Measurements from ENCODE around the gene SPDEF. TPM values are rescaled to one million over a fixed set of nuclear protein-coding genes. Genes with fewer than 3 reads are reported as not detected.

Gene SPDEF
- polyA plus RNA-seq, 1 donor (not counting 4 experiments of a cell fraction or from before 2014, with no cell fraction given): 0.03 TPM

DNA sequence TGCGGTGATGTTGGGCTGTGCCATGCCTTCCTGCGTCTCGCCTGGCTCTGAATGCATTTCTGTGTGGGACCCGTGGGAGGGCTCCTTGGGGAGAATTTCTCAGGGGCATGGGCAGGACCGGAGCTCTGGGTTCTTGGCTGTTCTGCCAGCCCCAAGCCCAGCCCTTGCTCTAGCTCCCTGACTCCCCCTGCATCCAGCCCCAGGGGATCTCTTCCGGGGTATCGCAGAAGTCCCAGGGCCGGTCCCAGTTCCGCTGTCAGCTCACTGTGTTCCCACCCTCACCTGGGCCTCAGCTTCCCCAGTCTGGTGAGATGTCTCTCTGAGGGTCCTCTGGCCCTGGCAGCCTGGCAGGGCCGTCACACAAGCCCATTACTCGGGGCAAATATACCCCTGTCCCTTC is 20.5 kb downstream of the SPDEF start:
- DNase-seq (ENCODE audit: low read depth, low spot score) (no peak), FAIRE-seq (no peak)
- dilution Hi-C loops (cut with MboI; ENCODE audit: extremely low pct_ligation_motif_present, low sequenced_read_pairs): no loop called here
- Histone ChIP-seq H2AFZ (ENCODE audit: control insufficient read depth, low read length) (no peak overlapping the region), H3K4me2 (ENCODE audit: control insufficient read depth, extremely low read depth, insufficient read depth, low read depth, low read length) (no peak overlapping the region), H3K79me2 (ENCODE audit: control insufficient read depth, insufficient read depth, low read length) (no peaks in the 10 kb centered on the region), H3K4me3 (ENCODE audit: control insufficient read depth in 2 of 3, extremely low read depth in 1 of 3, insufficient read depth in 2 of 3, low read depth in 1 of 3, low read length in 3 of 3) (no peak overlapping the region), H3K9ac (ENCODE audit: control insufficient read depth, extremely low read depth, insufficient read depth, low read length) (no peak overlapping the region), H3K27ac (ENCODE audit: control insufficient read depth, insufficient read depth, low read length) (no peak overlapping the region), H3K36me3 (ENCODE audit: control insufficient read depth in 2 of 2, extremely low read depth in 1 of 2, insufficient read depth in 2 of 2, low read length in 2 of 2) (no peaks in the 10 kb centered on the region), H3K9me1 (ENCODE audit: control insufficient read depth, extremely low read depth, insufficient read depth, low read length) (no peaks in the 10 kb centered on the region), H3K27me3 (ENCODE audit: control insufficient read depth, extremely low read depth, insufficient read depth, low read length) (no peaks in the 10 kb centered on the region), H3K4me1 (ENCODE audit: control insufficient read depth, extremely low read depth, insufficient read depth, low read length) (no peaks in the 10 kb centered on the region), H3K9me3 (ENCODE audit: control insufficient read depth, low read depth, low read length) (no peaks in the 10 kb centered on the region), H4K20me1 (ENCODE audit: control insufficient read depth, extremely low read depth, insufficient read depth, low read length) (no peaks in the 10 kb centered on the region)
- TF ChIP-seq EZH2 (IDR thresholded peaks at IDR 0.05; ENCODE audit: low read length): no peak
- TF ChIP-seq, protein P1, sequence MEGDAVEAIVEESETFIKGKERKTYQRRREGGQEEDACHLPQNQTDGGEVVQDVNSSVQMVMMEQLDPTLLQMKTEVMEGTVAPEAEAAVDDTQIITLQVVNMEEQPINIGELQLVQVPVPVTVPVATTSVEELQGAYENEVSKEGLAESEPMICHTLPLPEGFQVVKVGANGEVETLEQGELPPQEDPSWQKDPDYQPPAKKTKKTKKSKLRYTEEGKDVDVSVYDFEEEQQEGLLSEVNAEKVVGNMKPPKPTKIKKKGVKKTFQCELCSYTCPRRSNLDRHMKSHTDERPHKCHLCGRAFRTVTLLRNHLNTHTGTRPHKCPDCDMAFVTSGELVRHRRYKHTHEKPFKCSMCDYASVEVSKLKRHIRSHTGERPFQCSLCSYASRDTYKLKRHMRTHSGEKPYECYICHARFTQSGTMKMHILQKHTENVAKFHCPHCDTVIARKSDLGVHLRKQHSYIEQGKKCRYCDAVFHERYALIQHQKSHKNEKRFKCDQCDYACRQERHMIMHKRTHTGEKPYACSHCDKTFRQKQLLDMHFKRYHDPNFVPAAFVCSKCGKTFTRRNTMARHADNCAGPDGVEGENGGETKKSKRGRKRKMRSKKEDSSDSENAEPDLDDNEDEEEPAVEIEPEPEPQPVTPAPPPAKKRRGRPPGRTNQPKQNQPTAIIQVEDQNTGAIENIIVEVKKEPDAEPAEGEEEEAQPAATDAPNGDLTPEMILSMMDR (optimal IDR thresholded peaks at IDR 0.05 in 1 of 3, IDR thresholded peaks at IDR 0.05 in 1 of 3, conservative IDR thresholded peaks at IDR 0.05 in 1 of 3; ENCODE audit: extremely low read depth in 1 of 3, insufficient read depth in 2 of 3, low read length in 3 of 3): no peak

DNA sequence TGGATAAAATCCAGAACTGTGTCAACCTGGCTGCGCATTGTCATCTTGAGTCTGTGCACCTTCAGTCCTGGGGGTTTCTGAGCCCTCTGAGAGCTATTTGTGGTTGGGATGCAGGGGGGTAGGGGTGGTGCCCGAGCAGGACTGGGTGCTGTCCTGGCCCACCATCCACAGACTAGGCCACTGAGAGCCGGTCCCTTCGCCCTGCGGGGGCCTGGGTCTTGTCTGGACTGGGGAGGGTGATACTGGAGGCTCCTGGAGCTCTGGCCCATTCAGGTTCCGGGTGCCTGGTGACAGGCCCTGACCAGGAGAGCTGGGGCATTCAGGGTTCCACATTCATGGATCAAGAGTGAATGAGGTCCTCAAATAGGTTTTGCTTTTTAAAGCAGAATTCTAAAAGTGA is 20.9 kb downstream of the SPDEF start:
- no peaks in the 10 kb centered on the region for H3K9me3 ChIP-seq (ENCODE audit: control insufficient read depth, low read depth, low read length)
- no peaks in the 10 kb centered on the region for H3K27me3 ChIP-seq (ENCODE audit: control insufficient read depth, extremely low read depth, insufficient read depth, low read length)
- no peak overlapping the region for H3K27ac ChIP-seq (ENCODE audit: control insufficient read depth, insufficient read depth, low read length)
- H3K9me1 ChIP-seq (ENCODE audit: control insufficient read depth, extremely low read depth, insufficient read depth, low read length): no peaks in the 10 kb centered on the region
- no peak overlapping the region for H3K4me2 ChIP-seq (ENCODE audit: control insufficient read depth, extremely low read depth, insufficient read depth, low read depth, low read length)
- dilution Hi-C loops (cut with MboI; ENCODE audit: extremely low pct_ligation_motif_present, low sequenced_read_pairs): no loop called here
- H3K9ac ChIP-seq (ENCODE audit: control insufficient read depth, extremely low read depth, insufficient read depth, low read length): no peak overlapping the region
- H2AFZ ChIP-seq (ENCODE audit: control insufficient read depth, low read length): no peak overlapping the region
- TF ChIP-seq EZH2 (IDR thresholded peaks at IDR 0.05; ENCODE audit: low read length): no peak
- TF ChIP-seq, protein P1 (optimal IDR thresholded peaks at IDR 0.05 in 1 of 3, IDR thresholded peaks at IDR 0.05 in 1 of 3, conservative IDR thresholded peaks at IDR 0.05 in 1 of 3; ENCODE audit: extremely low read depth in 1 of 3, insufficient read depth in 2 of 3, low read length in 3 of 3): no peak
- FAIRE-seq (no peak), DNase-seq (ENCODE audit: low read depth, low spot score) (no peak)
- no peaks in the 10 kb centered on the region for H4K20me1 ChIP-seq (ENCODE audit: control insufficient read depth, extremely low read depth, insufficient read depth, low read length)
- no peaks in the 10 kb centered on the region for H3K36me3 ChIP-seq (ENCODE audit: control insufficient read depth in 2 of 2, extremely low read depth in 1 of 2, insufficient read depth in 2 of 2, low read length in 2 of 2)
- H3K4me3 ChIP-seq (ENCODE audit: control insufficient read depth in 2 of 3, extremely low read depth in 1 of 3, insufficient read depth in 2 of 3, low read depth in 1 of 3, low read length in 3 of 3): no peak overlapping the region
- H3K79me2 ChIP-seq (ENCODE audit: control insufficient read depth, insufficient read depth, low read length): no peaks in the 10 kb centered on the region
- no peaks in the 10 kb centered on the region for H3K4me1 ChIP-seq (ENCODE audit: control insufficient read depth, extremely low read depth, insufficient read depth, low read length)
